ENCODE results near the gene PARD3B. TPM values are rescaled to one million over a fixed set of nuclear protein-coding genes. Genes with fewer than 3 reads are reported as not detected.

Gene PARD3B
- total RNA-seq, 1 experiment from 2014 or later = 3.9 TPM

DNA sequence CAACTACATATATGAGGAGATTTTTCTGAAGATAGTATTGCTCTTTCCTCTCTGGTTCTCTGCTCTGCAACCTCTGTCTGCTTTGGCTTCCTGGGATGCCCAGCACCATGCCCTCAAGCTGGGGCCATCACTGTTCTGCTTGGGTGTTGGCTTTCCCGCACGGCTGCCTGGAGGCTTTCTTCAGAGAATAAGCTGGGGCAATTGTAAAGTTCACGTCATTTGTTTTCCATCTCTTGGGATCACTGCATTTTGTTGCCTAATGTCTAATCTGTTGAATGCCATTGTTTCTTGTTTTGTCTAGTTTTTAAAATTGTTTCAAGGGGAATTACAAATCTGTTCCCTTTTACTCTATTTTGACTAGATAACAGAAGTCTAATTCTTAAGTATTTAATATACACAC, 699.7 kb downstream of the PARD3B start:
- DNase-seq (ENCODE audit: low spot score) = no peak

DNA sequence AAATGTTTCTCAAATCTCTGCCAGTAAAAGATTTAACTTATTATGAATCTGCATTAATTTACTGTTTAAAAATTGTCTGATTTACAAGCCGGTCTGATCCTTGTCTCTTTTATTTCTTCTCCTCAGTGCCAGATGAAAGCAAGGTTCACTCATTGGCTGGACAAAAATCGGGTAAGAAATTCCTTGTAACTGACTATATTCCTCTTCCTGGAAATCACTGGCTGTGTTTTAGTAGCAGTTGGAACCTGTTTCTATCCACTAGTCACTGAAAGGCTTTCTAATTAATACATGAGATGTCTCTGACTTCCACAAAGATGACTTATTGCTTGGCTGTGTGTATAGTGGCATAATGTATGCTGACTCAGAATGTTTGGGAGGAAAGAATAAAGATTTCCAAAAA, 700.4 kb downstream of the PARD3B start:
- no peak for DNase-seq (ENCODE audit: low spot score)

DNA sequence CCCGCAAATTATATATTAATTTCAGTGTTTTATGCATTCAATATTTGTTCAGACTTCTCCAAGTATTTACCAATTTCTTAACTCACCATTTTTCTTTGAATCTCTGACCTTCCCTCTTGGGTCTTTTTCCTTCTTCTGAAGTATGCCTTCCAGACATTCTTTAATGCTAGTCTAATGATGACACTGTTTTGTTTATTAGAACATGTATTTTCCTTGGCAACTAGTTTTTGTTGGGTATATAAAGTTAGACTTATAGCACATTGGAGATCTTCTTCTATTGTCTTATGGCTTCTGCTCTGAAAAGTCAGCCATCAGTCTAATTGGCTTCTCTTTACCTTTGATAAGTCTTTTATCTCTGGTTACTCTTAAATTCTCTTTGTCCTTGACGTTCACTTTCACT, 713.8 kb downstream of the PARD3B start:
- no peak for DNase-seq (ENCODE audit: low spot score)

- DNase-seq (ENCODE audit: low spot score) = no peak
Measured at GRCh38 chr2:205261516-205262020, 716.3 kb downstream of the PARD3B start.

DNA sequence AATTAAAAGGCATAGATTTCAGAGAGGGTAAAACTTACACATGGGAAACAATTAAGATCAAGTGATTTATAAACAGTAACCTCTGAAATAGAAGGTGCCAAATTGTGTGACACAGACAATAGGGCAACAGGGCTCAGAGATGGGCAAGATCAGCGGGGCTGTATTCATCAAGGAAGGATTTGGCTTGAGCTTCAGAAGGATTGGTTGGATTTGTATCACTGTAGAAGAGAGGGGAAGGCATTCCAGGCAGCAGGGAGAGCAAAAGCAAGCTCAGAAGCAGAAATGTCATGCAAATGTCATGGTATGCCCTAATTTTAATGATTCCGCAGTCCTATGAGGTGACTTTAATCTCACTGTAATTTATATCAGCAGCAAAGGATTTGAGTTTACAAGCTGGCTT, 722.0 kb downstream of the PARD3B start:
- DNase-seq (ENCODE audit: low spot score) = no peak

- peak; percentile 54 for DNase-seq (ENCODE audit: low spot score)
Measured at GRCh38 chr2:205270689-205271088, 725.4 kb downstream of the PARD3B start.

- DNase-seq (ENCODE audit: low spot score) = no peak
Measured at GRCh38 chr2:205273148-205273547, 727.9 kb downstream of the PARD3B start.

GRCh38 chr2:205273627-205274026, 728.4 kb downstream of the PARD3B start:
- DNase-seq (ENCODE audit: low spot score) = peak; percentile 23

DNA sequence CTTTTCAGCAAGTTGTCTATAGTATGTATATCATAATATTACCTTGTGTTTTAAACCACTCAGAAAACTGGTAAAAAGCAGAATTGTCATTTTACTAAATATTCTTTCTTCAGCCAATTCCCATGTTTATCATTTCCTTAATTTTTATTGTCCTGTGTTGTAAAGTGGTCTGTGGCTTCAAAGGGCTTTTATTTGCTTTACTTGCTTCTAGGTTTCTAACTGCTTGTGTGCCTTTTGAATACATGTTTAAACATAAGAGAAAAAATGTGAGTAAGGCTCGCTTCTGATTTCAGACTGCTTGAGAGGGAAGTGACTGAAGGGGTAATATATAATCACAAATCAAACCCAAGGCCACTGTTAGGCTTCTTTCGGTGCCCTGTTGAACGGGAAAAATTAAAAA, 729.5 kb downstream of the PARD3B start:
- no peak for DNase-seq (ENCODE audit: low spot score)

GRCh38 chr2:205276116-205276777, 731.0 kb downstream of the PARD3B start:
- DNase-seq (ENCODE audit: low spot score) = no peak

DNA sequence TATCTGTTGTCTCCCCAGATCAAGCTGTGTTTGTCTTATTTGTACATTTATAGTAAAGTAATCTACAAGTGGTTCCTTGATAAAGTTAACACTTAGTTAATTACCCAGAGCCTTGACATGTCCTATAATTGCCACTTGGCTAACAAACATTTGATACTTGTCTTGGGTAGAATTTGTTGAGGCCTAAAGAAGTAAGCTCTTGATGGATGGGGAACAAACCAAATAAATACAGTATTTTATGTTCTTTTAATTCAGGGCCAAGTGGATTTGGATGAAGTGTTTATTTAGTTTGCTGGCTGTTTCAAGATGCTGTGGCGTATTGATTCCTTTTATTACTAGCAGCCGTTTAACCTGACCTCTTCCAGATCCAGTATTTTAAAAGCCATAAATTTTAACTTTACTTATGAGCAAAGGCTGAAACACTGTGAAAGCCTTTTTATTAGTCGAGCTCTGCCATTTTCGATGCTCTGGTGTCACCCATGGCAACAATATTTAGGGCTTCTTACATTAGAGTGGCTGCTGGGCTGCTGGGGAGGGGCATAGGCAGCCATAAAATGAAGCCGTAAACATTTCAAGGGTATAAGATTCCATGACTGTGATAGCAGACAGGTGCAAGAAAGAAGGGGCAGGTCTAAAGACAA, 735.4 kb downstream of the PARD3B start:
- no peak for DNase-seq (ENCODE audit: low spot score)

DNA sequence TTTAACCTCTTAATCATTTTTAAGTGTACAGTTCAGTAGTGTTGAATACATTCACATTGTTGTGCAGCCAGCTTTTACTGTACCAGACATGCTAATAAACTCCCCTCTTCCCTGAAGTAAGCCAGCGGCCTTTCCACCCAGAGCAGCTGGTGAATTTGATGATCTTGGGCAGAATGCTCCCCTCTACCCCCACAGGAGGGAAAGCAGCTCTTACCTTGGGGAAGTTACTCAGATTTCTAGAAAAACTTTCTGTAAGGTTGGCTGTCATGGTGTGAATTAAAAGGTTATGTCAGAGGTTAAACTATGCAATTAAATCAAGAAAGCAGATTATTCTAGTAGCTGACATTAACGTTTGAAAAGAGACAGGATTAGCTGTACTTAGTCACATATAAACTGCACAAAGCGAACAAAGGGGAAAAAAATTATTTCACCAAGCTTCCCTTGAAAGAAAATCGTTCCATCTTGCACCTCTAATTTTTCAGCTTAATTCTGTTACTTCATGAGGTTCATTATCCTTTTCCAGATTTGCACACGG, 738.5 kb downstream of the PARD3B start:
- DNase-seq (ENCODE audit: low spot score) = no peak

GRCh38 chr2:205284334-205284733, 739.1 kb downstream of the PARD3B start:
- DNase-seq (ENCODE audit: low spot score) = no peak

DNA sequence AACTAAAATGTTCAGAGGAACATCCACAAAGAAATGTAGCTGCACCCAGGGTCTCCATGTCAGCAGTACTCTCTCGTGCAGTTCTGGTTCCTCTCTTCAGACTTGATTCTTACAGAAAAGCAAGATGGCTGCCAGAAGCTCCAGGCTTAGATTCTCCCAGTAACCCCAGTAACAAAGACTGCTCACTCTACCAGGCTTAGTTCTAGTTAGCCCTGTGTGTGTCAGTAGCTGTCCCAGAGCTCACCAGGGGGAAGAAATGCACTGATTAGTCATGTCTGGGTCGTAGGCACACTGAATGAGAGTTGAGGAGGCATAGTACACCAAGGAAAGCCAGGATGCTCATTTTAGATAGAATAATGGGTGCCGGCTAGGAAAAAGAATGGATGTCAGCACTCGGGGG, 742.0 kb downstream of the PARD3B start:
- DNase-seq (ENCODE audit: low spot score) = no peak

- DNase-seq (ENCODE audit: low spot score) = no peak
Measured at GRCh38 chr2:205288686-205289085, 743.4 kb downstream of the PARD3B start.

DNA sequence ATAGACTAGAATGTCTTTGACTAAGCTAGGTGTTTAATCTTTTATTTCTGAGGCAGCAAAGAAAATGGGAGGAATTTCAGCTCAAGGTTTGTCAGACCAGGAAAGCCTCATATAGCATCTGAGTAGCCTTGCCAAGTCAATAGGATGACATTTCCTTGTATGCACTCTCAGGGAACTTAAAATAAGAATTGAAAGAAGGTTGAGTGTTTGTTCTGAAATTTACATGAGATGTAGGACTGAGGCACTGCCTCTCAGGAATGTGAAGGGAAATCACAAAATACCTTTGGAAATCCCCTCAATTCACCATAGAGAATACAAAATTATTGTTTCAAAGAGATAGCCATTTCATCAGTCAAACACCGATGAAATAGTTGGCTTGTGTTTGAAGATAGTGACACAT, 745.0 kb downstream of the PARD3B start:
- no peak for DNase-seq (ENCODE audit: low spot score)

GRCh38 chr2:205292665-205293295, 747.5 kb downstream of the PARD3B start:
- no peak for DNase-seq (ENCODE audit: low spot score)

DNA sequence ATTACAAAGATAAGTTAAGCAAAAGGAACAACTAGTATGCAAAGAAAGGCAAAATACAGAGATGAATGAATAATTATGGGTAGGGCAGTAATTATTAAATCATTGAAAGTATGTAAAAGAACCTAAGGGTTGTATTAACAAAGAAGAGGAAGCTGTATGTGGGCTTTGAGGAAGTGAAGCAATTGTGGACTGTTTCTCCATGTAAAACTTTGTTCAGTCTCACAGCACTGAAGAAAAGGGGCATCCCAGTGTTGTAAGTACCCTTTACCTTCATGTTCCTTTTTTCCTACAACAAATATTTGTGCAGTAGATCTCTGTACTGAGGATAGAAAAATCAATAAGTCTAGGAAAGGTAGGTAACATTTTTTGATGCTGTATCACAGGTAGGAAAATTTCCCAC, 748.3 kb downstream of the PARD3B start:
- DNase-seq (ENCODE audit: low spot score) = no peak

DNA sequence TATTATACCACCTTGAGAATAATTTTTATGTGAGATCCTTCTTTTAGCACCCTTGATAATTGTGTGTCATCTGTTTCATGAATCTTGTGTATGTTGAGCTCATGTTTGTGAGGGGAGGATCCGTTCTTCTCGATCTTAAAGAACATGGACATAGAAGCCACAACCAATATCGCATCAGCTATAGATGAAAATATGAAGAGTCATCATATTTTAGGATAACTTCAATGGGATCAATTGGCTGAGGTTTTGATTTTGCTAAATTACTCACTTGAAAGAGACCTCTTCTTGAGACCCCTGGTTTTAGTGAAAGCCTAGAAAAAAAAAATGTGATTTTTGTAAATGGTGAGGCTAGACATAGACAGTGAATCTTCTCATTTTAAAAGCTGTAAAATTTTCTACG, 751.7 kb downstream of the PARD3B start:
- no peak for DNase-seq (ENCODE audit: low spot score)

DNA sequence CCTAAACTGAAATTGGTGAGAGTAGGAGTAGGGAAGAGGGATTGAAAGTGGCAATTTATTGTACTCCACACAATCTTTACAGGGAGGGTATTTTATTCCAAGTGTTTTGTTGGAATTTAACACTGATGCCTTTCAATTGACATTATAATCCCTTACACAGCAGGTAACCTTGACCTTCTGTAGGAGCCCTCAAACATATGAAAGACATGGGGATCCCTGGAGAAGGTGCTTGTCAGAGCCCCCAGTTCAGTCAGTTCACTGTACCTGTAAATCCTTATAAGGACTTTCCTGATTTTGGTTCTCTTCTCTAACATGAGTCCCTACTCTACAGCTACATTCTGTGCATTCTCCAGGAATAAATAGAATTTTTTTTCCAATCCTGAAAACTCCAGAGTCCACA, 752.1 kb downstream of the PARD3B start:
- DNase-seq (ENCODE audit: low spot score) = no peak

GRCh38 chr2:205297846-205298245, 752.6 kb downstream of the PARD3B start:
- DNase-seq (ENCODE audit: low spot score) = no peak

DNA sequence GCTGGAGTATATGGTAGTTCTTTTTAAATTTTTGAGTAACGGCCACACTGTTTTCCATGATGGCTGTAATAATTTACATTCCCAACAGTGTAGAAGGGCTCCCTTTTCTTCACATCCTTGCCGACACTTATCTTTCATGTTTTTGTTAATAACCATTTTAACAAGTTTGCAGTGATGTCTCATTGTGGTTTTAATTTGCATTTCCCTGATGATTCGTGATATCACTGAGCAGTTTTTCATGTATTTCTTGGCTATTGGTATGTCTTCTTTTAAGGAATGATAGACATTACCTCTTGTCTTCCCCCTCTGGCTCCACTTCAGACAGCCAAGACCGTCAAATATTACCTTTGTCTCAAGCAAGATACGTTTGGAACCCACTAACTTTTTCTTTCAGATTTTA, 765.9 kb downstream of the PARD3B start:
- DNase-seq (ENCODE audit: low spot score) = no peak

DNA sequence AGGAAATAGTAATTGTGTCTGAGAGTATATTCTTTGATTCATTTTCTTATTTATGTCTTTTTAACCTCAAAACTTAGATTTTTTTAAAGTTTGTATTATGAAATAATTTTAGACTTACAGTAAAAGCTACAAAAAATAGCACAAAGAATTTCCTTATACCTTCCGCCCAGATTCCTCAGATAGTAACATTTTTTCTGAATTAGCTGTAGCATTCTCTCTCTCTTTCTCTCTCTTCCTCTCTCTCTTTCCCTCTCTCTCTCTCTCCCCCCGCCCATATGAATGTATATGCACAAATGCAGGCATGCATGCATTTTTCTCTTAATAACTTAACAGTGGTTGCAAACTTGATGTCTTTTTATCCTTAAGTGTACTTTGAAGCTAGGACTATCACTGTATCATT, 776.0 kb downstream of the PARD3B start:
- DNase-seq (ENCODE audit: low spot score) = no peak
